Endothelial cell of umbilical vein (primary cell): ENCODE data around the gene SEMA3A. TPM values are rescaled to one million over a fixed set of nuclear protein-coding genes. Genes with fewer than 3 reads are reported as not detected.

ENCODE experiments used
- BruUV-seq: library from RNA; stranded (reverse); fragments of 400-500 nt; replicated peaks from 2 replicates; lab custom pipeline; 2021; lab: Mats Ljungman, UMichigan
- CTCF ChIA-PET: fragments of 300-600, 350-600 bp; sonication (Branson Sonifier 250); formaldehyde crosslinking; loops from one replicate; lab custom pipeline; 2021; ENCODE audit warnings: antibody characterized with exemption, inconsistent platforms; lab: Charles Lee
- POLR2A ChIA-PET: fragments of 300-600, 350-600 bp; sonication (Branson Sonifier 250); formaldehyde crosslinking; loops from one replicate; lab custom pipeline; 2021; ENCODE audit warnings: antibody characterized with exemption, inconsistent platforms; lab: Charles Lee
- DNase-seq: peaks from one replicate; pipeline ENCODE4 v3.0.0-alpha.2; 2011; ENCODE audit warnings: low read depth, low spot score
- FAIRE-seq: peaks from 2 replicates; lab custom pipeline; 2011; peaks lifted over from hg19 to GRCh38; lab: Jason Lieb, UNC
- H2AFZ ChIP-seq: 2 replicates; pipeline ENCODE4 v1.6.0; 2012; ENCODE audit warnings: low read depth, low read length, control low read depth, inconsistent platforms
- H3K27ac ChIP-seq: 2 replicates; pipeline ENCODE4 v1.5.1; 2011; ENCODE audit warnings: low read depth, mild to moderate bottlenecking, control low read depth, low read length, moderate library complexity; ENCODE audit not compliant: insufficient read depth
- H3K27me3 ChIP-seq, 2 experiments: 2 replicates each; pipeline versions ENCODE4 v1.6.0 to v1.6.1; 2011; ENCODE audit warnings: low read length in 2 of 2, mixed read lengths in 1 of 2; ENCODE audit not compliant: control insufficient read depth in 2 of 2, insufficient read depth in 2 of 2
- H3K36me3 ChIP-seq, 2 experiments: 2 replicates in 1 of 2; 3 replicates in 1 of 2; pipeline ENCODE4 v1.5.1; 2011; ENCODE audit warnings: low read length in 2 of 2, mild to moderate bottlenecking in 1 of 2, moderate library complexity in 1 of 2; ENCODE audit not compliant: control insufficient read depth in 2 of 2, insufficient read depth in 2 of 2; ENCODE audit errors: extremely low read depth in 1 of 2
- H3K4me1 ChIP-seq: 3 replicates; pipeline ENCODE4 v1.5.1; 2011; ENCODE audit warnings: mild to moderate bottlenecking, low read length; ENCODE audit not compliant: control insufficient read depth, insufficient read depth; ENCODE audit errors: extremely low read depth
- H3K4me2 ChIP-seq: 2 replicates; pipeline ENCODE4 v1.6.1; 2011; ENCODE audit warnings: low read length, control low read depth, mixed read lengths; ENCODE audit not compliant: insufficient read depth
- H3K4me3 ChIP-seq, 3 experiments: fragments of 200-600 bp in 1 of 3; sonication (generic), shearing (Covaris generic) in 1 of 3; replicated peaks in 1 of 3; 2 replicates each; pipeline ENCODE4 v1.5.1; 2011 to 2016; ENCODE audit warnings: control low read depth in 3 of 3, low read length in 3 of 3, mild to moderate bottlenecking in 2 of 3, inconsistent platforms in 1 of 3, low read depth in 1 of 3, moderate library complexity in 1 of 3; ENCODE audit not compliant: insufficient read depth in 1 of 3
- H3K79me2 ChIP-seq: 2 replicates; pipeline ENCODE4 v1.6.0; 2012; ENCODE audit warnings: low read length, inconsistent platforms; ENCODE audit not compliant: control insufficient read depth, insufficient read depth
- H3K9ac ChIP-seq: replicated peaks from 2 replicates; pipeline ENCODE3; 2011; ENCODE audit warnings: low read length, control low read depth; ENCODE audit not compliant: insufficient read depth; ENCODE audit errors: extremely low read depth
- H3K9me1 ChIP-seq: replicated peaks from 3 replicates; pipeline ENCODE4 v1.6.0; 2011; ENCODE audit warnings: mild to moderate bottlenecking, low read length; ENCODE audit not compliant: control insufficient read depth, insufficient read depth; ENCODE audit errors: extremely low read depth
- H3K9me3 ChIP-seq: replicated peaks from 2 replicates; pipeline ENCODE4 v1.5.1; 2012; ENCODE audit warnings: low read length, inconsistent platforms; ENCODE audit not compliant: control insufficient read depth, insufficient read depth
- H4K20me1 ChIP-seq: replicated peaks from 2 replicates; pipeline ENCODE3; 2011; ENCODE audit warnings: mild to moderate bottlenecking, low read length; ENCODE audit not compliant: control insufficient read depth, insufficient read depth; ENCODE audit errors: extremely low read depth
- EZH2 ChIP-seq: IDR thresholded peaks from 2 replicates; pipeline ENCODE4 v1.6.1; 2012; ENCODE audit warnings: borderline replicate concordance, low read depth, mild to moderate bottlenecking, moderate library complexity, low read length, inconsistent platforms; ENCODE audit not compliant: severe bottlenecking
- FOS ChIP-seq: IDR thresholded peaks from 2 replicates; pipeline ENCODE4 v1.6.1; 2011; ENCODE audit warnings: mild to moderate bottlenecking, low read length, moderate library complexity, borderline replicate concordance; ENCODE audit not compliant: insufficient read depth
- GATA2 ChIP-seq: IDR thresholded peaks from 2 replicates; pipeline ENCODE4 v1.7.0; 2011; ENCODE audit warnings: low read depth, mild to moderate bottlenecking, moderate library complexity, mixed read lengths, low read length; ENCODE audit not compliant: insufficient read length, insufficient read depth
- JUN ChIP-seq: IDR thresholded peaks from 2 replicates; pipeline ENCODE4 v1.6.1; 2011; ENCODE audit warnings: borderline replicate concordance, low read depth; ENCODE audit not compliant: insufficient read length, insufficient read depth
- MYC ChIP-seq: IDR thresholded peaks from one replicate; pipeline ENCODE4 v1.6.1; 2011; ENCODE audit warnings: mild to moderate bottlenecking, low read depth, low read length
- POLR2A ChIP-seq: IDR thresholded peaks from 2 replicates; pipeline ENCODE4 v1.6.1; 2012; ENCODE audit warnings: low read depth, mild to moderate bottlenecking, control low read depth, low read length
- POLR2AphosphoS5 ChIP-seq: IDR thresholded peaks from 2 replicates; pipeline ENCODE4 v1.6.1; 2012; ENCODE audit warnings: low read depth, mild to moderate bottlenecking, control low read depth, low read length, moderate library complexity; ENCODE audit not compliant: insufficient read depth
- dilution Hi-C: fragments of 300-500 bp; cut with MboI; formaldehyde crosslinking; loops from one replicate; pipeline ENCODE4 v1.15.0; 2019; ENCODE audit warnings: low sequenced_read_pairs; ENCODE audit not compliant: extremely low pct_ligation_motif_present
- intact Hi-C: fragments of 100-400 bp; cut with micrococcal nuclease; formaldehyde crosslinking; loops from one replicate; pipeline ENCODE4 v1.10.0; 2022
- polyA plus RNA-seq, 4 experiments: library from polyadenylated mRNA; depleted of rRNA in 3 of 4; stranded (reverse) in 3 of 4; unstranded in 1 of 4; fragments of >200 nt; gene quantifications; 2 replicates each; pipeline versions ENCODE4 v1.2.1 to v1.2.3, GENCODE V29; 2011 to 2012; ENCODE audit warnings: missing spikeins in 1 of 4
- total RNA-seq: library from RNA; stranded (reverse); gene quantifications from 2 replicates; pipeline ENCODE4 v1.2.3, GENCODE V29; 2021
- TF ChIP-seq, protein P1 (sequence below), 2 donors: IDR thresholded peaks; 1 replicate in 1 of 2; 2 replicates in 1 of 2; pipeline ENCODE4 v1.5.1; 2011; ENCODE audit warnings: low read length in 2 of 2, mild to moderate bottlenecking in 2 of 2, moderate library complexity in 2 of 2, control low read depth in 1 of 2, inconsistent platforms in 1 of 2, low read depth in 1 of 2; ENCODE audit not compliant: insufficient read depth in 1 of 2; ENCODE audit errors: extremely low read depth in 1 of 2
- TF ChIP-seq, protein P2 (sequence below): IDR thresholded peaks from 2 replicates; pipeline ENCODE4 v1.6.1; 2011; ENCODE audit not compliant: insufficient read depth, insufficient read length

SEMA3A gene
- total and polyA plus RNA-seq, 2 donors (not counting 3 experiments of a cell fraction or from before 2014, with no cell fraction given) = 0.68 to 1.2 TPM

GRCh38 chr7:84137812-84138211 is 56.8 kb downstream of the SEMA3A start:
- H2AFZ ChIP-seq = no peak overlapping the region
- no TSS peak for BruUV-seq
- no peaks in the 10 kb centered on the region for H3K27me3 ChIP-seq
- no peak for TF ChIP-seq JUN
- TF ChIP-seq, protein P1, sequence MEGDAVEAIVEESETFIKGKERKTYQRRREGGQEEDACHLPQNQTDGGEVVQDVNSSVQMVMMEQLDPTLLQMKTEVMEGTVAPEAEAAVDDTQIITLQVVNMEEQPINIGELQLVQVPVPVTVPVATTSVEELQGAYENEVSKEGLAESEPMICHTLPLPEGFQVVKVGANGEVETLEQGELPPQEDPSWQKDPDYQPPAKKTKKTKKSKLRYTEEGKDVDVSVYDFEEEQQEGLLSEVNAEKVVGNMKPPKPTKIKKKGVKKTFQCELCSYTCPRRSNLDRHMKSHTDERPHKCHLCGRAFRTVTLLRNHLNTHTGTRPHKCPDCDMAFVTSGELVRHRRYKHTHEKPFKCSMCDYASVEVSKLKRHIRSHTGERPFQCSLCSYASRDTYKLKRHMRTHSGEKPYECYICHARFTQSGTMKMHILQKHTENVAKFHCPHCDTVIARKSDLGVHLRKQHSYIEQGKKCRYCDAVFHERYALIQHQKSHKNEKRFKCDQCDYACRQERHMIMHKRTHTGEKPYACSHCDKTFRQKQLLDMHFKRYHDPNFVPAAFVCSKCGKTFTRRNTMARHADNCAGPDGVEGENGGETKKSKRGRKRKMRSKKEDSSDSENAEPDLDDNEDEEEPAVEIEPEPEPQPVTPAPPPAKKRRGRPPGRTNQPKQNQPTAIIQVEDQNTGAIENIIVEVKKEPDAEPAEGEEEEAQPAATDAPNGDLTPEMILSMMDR (IDR thresholded peaks at IDR 0.05; ENCODE audit: extremely low read depth in 1 of 2, insufficient read depth in 1 of 2, low read depth in 1 of 2, low read length in 2 of 2) = no peak
- TF ChIP-seq POLR2A = no peak
- TF ChIP-seq MYC = no peak
- TF ChIP-seq, protein P2, sequence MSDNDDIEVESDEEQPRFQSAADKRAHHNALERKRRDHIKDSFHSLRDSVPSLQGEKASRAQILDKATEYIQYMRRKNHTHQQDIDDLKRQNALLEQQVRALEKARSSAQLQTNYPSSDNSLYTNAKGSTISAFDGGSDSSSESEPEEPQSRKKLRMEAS = no peak
- no peak for TF ChIP-seq GATA2
- TF ChIP-seq POLR2AphosphoS5 = no peak
- no peak for TF ChIP-seq EZH2
- TF ChIP-seq FOS = no peak
- no peak overlapping the region for H3K27ac ChIP-seq
- peaks cover 10% of the 10 kb centered on the region for H3K4me1 ChIP-seq
- FAIRE-seq = no peak
- no peak for DNase-seq
- H3K79me2 ChIP-seq = no peaks in the 10 kb centered on the region
- H3K9ac ChIP-seq = no peak overlapping the region
- H4K20me1 ChIP-seq = no peaks in the 10 kb centered on the region
- ChIA-PET CTCF (no interaction called here), POLR2A (interaction anchor here (0.7 kb wide), 1 partner anchor 53 kb away, joined by 4 read pairs; no protein-coding TSS in a partner anchor)
- intact Hi-C loops = loop anchor here (2.0 kb wide), 1 partner anchor 13 kb away; no protein-coding TSS in a partner anchor
- H3K9me3 ChIP-seq = no peaks in the 10 kb centered on the region
- H3K4me2 ChIP-seq = no peak overlapping the region
- dilution Hi-C loops = no loop called here
- H3K9me1 ChIP-seq = no peaks in the 10 kb centered on the region
- H3K36me3 ChIP-seq = no peaks in the 10 kb centered on the region
- H3K4me3 ChIP-seq = no peak overlapping the region
